Mucosa of gallbladder (tissue), 1 donor: ENCODE data around the gene UNC5CL. TPM values are rescaled to one million over a fixed set of nuclear protein-coding genes. Genes with fewer than 3 reads are reported as not detected.

Experiments used
- DNase-seq: peaks from one replicate; pipeline ENCODE4 v3.0.0-alpha.2; 2020; ENCODE audit warnings: low spot score
- total RNA-seq: library from RNA; stranded (reverse); gene quantifications from one replicate; pipeline ENCODE4 v1.2.1, GENCODE V29; 2021
- donor health status: DM: no; HTN: no; CAD: no.

The UNC5CL gene, protein sequence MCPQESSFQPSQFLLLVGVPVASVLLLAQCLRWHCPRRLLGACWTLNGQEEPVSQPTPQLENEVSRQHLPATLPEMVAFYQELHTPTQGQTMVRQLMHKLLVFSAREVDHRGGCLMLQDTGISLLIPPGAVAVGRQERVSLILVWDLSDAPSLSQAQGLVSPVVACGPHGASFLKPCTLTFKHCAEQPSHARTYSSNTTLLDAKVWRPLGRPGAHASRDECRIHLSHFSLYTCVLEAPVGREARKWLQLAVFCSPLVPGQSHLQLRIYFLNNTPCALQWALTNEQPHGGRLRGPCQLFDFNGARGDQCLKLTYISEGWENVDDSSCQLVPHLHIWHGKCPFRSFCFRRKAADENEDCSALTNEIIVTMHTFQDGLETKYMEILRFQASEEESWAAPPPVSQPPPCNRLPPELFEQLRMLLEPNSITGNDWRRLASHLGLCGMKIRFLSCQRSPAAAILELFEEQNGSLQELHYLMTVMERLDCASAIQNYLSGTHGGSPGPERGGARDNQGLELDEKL
- total RNA-seq, result 26.4 TPM

DNA sequence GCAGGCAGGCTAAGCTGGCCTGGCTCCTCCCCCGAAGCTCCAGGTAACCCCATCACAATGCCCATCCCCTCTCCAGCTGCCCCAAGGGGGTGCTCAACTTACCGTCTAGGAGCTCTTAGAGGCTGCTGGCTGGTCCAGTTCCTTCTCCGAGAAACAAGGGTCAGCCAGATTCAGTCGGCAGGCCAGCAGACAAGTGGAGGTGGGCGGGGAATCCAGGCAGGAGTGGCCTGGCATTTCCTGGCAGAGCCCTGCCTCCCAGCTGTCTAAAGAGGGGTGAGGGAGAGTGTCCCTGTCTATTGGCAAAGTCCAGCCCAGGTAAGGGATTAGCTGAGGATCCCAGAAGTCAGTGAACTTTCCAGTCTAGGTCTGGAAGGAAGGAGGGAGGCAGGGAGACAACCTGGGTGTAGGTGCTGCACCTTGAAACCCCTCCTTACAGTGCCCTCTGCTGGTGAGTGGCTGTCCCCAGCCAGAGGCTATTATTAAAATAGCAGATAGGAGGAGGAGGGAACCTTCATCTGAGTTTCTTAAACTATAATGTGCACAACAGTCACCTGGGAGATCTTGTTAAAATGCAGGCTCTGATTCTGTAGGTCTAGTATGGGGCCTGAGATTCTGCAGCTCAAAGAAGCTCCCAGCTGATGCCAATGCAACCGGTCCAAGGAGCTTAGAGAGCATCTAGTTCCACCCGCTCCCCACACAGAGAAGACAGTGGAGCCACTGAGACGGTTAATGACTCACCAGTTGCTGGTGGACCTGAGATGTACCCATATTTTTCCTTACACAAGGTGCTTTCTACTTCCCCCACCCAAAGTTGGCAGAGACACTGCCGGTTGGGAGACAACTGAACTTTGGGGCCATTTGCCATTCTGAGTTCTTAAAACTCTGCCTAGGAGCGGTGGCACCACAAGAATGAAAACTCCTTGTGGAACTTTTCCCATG, at the start of gene UNC5CL:
TSS of gene UNC5CL (minus strand) at position 162 of the 939 bp plus-strand sequence. CDS start 4,147 bp downstream, outside the sequence.
- DNase-seq, result peak; percentile 80

DNA sequence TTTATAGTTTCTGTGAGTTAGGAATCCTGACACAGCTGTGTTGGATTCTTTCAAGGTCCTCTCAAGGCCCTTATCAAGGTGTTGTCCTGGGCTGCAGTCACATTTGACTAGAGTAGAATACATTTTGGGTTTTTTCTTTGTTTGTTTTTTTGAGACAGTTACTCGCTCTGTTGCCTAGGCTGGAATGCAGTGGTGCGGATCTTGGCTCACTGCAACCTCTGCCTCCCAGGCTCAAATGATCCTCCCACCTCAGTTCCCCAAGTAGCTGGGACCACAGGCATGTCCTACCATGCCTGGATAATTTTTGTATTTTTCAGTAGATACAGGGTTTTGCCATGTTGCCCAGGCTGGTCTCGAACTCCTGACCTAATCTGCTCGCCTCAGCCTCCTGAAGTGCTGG, 49.4 kb upstream of the UNC5CL start:
- DNase-seq, result no peak

DNA sequence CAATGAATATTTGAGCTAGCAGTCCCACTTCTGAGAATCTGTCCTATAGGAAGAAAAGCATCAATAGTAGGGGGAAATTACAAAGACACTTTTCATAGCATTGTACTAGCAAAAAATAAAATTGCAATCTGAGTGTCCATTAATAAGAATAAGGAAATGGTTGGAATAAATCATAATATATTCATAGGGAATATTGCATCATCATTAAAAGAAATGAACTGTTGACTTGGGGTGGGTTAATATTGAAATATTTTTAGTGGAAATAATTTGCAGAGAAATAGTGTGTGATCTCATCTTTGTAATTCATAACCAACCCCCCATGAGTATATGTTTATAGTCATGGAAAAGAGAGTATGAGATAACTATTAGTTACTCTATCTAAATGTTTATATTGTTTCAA, 46.2 kb upstream of the UNC5CL start:
- DNase-seq, result no peak

DNA sequence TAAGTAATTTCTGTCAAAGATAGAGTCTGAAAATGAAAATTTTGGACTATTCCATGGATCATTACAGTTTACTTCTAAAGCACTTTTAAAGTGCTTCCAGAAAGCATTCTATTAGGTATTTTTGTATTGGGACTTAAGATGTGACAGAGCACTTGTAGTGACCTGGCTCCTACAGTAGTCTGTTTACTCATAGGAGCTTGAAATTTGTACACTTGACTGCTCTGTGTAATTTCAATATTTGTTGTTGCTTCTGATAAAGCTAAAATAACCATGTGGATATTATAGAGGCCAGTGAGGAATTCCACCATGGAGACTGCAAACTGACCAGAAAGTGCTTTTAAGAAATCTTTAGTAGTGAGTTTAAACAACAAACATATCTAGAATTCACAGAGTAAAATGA, 44.1 kb upstream of the UNC5CL start:
- no peak for DNase-seq

DNA sequence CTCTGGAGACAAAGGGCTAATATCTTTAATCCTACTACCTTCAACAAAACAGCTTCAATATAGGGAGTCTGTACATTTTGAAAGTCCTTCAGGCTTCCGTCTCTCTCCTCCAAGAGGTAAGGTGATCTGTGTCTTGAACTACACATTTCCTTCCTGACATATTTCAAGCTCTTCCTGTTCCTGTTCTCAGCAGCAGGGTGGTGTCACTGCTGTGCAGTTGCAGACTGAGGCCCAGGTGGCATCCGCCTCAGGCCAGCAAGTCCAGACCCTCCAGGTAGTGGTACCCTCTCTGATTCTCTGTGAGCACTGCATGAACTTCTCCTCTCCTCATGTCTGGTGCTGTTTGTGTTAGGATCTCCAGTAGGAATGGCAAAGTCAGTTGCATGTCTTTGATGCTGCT, 41.6 kb upstream of the UNC5CL start:
- no peak for DNase-seq

DNA sequence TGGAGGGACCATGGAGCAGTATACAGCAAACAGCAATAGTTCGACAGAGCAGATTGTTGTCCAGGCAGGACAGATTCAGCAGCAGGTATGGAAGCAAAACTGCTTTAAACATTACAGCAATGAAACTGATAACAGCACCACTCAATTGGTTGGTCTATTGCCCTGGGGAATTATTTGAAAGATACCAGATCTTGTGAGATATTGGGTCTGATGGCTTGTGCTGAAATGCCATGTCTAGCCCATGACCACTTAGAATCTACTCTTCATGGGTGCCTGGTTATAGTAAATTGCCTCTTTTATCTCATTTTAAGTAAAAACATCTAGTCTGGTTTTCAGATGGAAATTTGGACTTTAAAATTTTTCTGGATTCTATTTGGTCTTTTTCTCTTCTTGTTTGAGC, 40.1 kb upstream of the UNC5CL start:
- DNase-seq, result no peak

DNA sequence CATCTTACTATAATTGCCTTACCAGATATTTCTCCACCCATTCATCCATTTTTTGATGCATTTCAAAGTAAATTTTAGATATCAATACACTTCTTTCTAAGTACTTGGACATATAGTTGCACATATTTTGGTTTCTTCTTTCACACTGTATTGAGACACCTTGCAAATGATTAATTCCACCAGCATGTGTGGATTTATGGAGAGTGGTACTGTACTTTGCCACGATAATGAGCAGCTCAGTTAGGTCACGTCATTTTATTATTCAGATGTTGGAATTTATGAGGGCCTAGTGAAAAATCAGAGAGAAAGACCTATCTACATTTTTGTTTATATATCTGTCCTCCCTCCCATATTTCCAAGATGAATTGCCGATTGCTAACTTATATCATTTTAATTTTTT, 39.1 kb upstream of the UNC5CL start:
- no peak for DNase-seq

DNA sequence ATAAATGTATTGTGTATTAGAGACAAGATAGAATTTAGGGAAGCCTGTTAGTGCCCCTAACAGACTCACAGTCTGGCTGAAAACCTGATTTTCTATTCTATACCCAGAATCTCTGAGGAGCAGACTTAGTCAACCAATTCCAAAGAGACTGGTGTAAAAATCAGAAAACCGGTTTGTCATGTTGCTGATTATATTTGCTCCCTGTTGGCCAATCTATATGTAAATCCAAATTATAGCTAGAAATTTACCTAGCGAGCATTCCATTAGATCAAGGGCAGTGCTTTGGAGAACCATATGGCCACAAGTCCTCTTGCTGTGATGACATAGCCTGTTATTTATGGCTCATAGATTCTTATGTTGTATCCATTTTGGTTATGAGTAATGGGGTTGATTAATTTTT, 38.5 kb upstream of the UNC5CL start:
- no peak for DNase-seq

DNA sequence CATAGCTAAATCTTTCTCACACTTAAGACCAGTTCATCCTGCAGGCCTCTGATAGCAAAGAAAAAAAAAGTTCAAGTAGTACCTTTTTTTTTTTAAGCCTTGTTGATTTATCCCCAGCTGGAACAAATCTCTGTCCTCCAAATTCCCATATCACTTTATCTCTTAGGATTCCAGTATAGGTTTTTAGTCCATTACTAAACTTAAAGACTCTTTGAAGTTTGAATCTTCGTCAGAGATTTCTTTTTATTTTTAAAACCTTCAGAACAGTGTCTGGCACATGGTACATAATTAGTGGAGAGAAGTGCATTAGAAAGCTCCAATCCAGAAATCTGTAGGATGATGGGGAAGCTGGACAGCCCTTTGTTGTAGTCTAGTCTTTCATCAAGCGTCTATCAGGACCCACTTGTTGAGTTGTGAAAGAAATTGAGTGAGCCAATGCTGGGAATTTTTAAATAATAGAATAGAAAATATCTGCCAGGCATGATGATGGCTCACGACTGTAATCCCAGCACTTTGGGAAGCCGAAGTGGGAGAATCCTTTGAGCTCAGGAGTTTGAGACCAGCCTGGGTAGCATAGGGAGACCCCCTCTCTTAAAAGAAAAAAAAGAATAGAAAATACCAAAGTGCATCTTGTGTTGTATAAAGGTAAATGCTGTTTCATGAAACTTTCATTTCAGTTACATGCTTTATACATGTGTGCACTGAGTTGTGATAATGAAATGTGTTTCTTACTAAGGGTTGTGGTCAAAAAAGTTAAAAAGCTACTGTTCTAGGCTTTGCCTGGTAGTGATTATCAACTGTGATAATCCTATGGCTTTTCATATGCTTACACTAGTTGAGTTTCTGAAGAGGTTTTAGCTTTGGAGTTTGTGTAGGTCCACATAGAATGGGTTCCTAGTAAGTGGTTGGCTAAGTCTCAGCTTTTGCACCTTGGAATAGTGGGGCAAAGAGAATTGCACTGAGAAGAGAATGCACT, 36.9 kb upstream of the UNC5CL start:
- DNase-seq, result no peak

DNA sequence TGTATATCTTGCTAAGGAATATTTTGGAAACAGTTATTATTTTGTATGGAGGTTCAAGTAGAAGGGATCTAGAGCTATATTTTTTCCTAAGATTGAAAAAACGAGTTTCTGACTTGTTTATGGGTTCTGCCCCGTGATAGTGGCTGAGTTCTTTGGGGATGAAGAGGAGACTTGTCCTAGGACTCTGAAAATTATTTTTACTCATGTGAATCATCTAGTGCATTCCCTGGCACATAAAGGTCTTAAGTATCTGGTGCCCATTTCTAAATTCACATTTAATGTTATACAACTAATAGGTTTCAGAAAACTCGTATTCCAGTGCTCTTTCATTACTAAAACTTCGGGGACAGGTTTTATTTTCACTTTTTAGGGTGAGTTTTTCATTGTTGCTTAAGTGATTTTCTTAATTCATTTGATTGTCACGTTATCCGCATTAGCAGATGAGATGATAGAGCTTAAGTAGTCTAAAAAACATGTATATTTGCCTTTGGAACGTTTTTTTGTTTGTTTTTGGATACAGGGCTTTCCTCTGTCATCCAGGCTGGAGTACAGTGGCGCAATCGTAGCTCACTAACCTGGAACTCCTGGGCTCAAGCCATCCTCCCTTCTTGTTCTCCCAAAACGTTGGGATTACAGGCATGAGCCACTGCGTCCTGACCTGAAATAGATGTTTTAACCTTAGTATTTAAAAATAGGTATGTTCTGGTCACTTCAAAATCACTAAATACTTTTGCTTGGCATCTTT, 35.8 kb upstream of the UNC5CL start:
- no peak for DNase-seq

DNA sequence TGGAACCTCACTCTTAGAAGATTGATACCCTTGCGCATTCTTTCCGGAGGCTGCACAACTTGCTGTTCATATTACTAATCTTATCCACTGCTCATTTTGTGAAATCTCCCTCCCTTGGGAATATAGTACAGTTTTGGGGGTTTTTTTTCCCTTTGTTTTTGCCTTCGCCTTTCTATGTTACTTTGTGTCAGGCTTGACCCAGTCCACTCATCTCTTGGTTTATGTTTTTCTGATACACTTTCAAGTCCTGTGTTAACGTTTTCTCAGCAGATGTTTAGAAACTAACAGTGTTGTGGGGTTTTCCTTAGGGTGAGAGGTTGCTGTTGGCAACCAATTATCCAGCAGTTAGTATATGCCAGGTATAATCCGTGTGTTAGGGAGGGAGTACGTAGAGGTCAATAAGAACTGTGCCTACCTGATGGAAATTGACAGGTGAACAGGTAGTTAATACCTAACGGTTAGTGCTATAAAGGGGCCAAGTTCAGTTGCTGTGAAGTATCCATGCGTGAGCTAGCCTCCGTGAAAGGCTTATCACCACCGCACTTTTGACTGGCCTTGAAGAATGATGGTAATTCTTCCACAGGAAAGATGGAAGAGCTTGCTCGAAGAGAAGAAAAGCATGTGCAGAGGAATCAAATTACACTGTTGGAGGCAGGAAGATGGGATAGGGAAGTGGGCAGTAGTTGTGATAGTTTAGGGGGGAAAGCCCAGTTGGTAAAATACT, 35.1 kb upstream of the UNC5CL start:
- DNase-seq, result no peak

DNA sequence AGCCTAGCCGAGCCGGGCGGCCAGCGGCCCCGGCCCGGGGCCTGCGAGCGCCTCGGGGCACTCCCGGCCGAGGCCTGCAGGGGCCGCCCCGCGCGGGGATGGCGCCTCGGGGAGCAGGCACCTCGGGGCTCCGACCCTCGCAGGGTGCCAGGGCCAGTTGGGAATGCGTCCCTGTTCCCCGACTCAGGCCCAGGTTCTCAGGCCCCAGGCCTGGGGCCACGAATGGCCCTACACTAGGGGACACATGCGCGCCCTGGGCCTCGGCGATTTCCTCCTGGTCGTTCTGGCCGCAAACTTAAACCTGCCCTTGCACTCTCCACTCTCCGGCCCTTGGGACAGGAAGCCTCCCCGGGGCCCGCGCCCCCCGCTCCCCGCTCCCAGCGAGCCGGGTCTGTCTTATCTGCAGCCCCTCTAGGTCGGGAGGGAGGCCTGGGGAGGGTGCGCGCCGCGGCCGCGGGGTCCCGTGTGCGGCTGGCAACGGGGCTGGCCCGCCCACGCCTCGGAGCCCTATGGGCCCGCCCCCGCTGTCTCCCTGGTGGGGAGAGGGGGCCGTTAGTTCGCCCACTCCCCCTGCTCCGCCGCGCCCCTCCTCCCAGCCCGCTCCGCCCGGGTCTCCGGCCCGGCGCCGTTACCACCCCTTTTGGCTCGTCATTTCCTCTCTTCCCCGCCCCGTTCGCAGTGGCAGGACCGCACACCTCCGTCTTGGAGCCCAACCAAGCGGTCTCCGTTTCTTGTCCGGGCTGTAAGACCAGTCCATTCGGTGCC, 34.4 kb upstream of the UNC5CL start:
- DNase-seq, result peak; percentile 84

DNA sequence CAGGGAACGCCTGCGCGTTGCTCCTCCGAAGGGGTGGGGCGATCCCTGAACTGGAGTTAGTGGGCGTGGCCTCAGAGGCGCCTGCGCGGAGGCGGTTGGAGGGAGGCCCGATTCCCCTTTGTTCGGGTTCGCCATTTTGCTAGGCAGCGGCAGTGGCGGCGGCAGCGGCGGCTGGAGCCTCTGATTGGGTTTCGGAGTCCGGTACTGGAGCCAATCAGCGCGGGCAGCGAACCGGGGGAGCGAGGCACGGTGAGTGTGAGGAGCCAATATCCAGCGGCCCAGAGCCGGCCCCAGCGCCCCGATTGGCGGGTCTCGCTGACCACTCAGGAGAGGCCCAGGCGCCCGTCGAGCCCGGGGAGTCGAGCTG, 33.8 kb upstream of the UNC5CL start, which contains the start of gene NFYA:
TSS of gene NFYA (plus strand) at position 139 of the 367 bp plus-strand sequence. CDS start 6,116 bp downstream, outside the sequence.
- no peak for DNase-seq

DNA sequence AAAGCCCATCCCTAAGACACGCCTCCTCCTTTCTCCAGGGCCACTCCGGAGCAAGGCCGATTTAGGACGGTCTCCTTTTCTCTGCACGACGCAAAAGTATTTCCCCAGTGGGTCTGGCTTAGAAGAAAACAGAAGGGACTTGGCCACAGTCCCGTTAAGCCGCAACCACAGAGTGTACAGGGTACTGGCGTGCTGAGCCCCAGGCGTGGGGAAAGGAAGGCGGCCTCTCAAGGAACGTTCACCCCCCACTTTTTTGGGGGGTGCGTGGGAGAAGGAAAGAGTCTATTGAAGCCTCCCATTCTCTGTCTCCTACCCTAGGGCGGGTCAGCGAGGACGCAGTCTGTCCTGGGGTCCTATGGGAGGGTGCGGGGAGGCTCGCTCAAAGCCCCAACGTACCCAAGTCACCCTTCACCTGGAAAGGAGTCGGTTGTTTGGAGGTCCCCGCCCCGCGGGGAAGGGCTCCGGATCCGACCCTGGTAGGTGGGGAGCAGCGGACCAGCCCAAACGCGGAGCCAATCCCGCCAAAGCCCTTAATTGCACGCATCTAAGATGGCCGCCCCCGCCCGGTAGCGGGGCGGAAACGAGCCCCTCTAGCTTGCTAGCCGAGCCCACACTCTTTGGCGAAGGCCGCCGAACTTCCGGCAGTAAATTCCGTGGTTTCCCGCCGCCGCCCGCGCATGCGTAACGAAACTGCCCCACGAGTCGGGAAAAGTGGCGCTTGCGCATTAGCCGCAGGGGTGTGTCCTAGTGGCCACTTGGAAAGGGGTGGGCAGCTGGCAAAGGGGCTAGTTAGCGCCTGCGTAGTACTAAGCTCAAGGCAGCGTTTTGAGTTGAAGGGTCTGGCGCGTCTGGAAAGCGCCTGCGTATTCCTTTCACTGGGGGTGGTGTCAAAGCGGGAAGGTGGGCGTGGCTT, 33.2 kb upstream of the UNC5CL start, which contains the start of gene OARD1:
TSS of gene OARD1 (minus strand) at position 434 of the 913 bp plus-strand sequence. CDS start 722 bp downstream, outside the sequence.
- peak; percentile 100 for DNase-seq

DNA sequence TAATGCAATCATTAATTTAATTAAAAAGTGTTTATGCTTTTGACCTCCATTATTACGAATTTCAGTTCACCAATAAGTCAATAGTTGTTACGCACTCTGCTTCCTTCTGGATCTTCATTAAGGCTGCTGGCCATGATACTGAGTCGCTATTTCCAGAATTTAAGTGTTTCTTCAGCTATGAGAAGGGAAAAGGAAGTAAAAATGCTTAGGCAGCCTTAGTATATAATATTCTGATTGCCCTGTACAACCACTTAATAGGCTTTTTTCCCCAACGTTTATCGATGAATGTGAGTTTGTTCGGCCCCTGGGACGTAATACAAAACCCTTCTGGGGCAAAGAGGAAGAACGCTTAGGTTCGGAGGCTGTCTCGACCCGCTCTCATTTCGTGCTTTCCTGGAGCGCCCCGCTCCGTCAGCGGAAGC, 32.5 kb upstream of the UNC5CL start:
- no peak for DNase-seq

DNA sequence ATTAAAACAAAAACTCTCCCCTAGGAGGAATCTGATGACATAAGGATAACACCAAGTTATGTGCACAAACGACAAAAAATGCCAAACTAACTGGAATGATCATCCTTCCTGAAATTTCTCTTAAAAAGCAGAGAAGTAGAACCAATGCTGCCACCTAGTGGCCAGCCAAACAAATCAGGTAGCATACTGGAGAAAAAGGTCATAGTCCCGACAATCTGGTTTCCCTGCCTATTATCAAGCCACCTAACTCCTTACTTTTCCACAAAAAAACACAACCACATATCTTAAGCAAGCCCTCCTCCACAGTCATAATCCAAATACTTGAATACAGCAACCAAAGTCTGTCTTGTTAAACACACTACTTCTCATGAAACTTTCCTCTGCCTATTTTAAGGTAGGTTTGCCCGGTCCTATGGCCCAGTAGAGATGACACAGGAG, 27.9 kb upstream of the UNC5CL start:
- DNase-seq, result peak; percentile 82

DNA sequence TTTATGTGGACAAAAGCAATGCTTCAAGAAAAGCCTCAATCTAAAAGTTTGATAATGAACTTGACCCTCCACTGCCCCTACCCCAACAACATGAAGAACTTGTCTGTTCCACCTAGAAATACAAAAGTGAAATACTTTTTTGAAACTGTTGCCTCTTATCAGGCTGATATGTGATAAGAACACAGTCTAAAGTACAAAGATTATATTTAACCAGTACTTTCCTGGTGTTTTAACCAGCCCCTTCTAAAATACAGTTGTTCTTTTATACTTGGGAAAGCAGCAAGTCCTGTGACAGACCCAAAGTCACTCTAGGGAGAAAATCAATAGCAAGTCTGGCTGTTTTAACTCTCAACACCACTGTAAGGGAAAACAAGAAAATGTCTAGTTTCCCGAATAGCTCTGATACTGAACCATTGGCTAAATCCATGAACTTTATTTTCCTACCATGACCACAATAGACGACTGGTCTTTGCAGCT, 26.6 kb upstream of the UNC5CL start:
- DNase-seq, result no peak

DNA sequence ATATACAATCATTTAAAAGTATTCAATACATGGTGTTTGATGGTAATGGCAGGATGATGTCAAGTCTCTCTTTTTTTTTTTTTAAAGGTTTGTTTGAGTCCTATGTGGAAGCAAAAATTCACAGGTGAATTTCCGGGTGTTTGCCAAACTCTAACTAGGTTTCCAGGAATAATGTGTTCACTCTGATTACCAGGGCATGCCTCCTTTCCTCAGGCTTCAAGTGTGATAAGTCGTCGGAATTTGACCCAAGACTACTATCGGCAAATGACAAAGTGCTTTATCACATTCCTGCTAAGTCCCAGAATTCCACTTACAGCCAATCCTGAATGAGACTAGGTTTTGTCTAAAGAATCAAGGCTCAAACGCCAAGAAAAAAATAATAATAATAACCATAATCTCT, 25.8 kb upstream of the UNC5CL start:
- DNase-seq, result peak; percentile 37
